GM21367 (cell line): Measurements from ENCODE around the gene FLOT2.

ENCODE experiments used
- ATAC-seq: cut with Tn5 transposase; IDR thresholded peaks from one replicate; pipeline ENCODE4 v1.9.1; 2021; ENCODE audit not compliant: unreplicated experiment

FLOT2 gene

GRCh38 chr17:28875848-28876550 lies 21.5 kb downstream of the FLOT2 start:
- ATAC-seq = no peak

- no peak for ATAC-seq
Observed at GRCh38 chr17:28874750-28875149, 22.8 kb downstream of the FLOT2 start.

- no peak for ATAC-seq
Observed at GRCh38 chr17:28873839-28874238, 23.7 kb downstream of the FLOT2 start.

GRCh38 chr17:28871056-28871579 lies 26.4 kb downstream of the FLOT2 start:
- peak; percentile 75 for ATAC-seq

- ATAC-seq = no peak
Observed at GRCh38 chr17:28867276-28867675, 30.3 kb downstream of the FLOT2 start.

- ATAC-seq = no peak
Observed at GRCh38 chr17:28865946-28866752, 31.4 kb downstream of the FLOT2 start.

- no peak for ATAC-seq
Observed at GRCh38 chr17:28864991-28865849, 32.3 kb downstream of the FLOT2 start.

- ATAC-seq = no peak
Observed at GRCh38 chr17:28863953-28864352, 33.6 kb downstream of the FLOT2 start.

- ATAC-seq = no peak
Observed at GRCh38 chr17:28862561-28862960, 35.0 kb downstream of the FLOT2 start.

- no peak for ATAC-seq
Observed at GRCh38 chr17:28861393-28862203, 35.9 kb downstream of the FLOT2 start.

- no peak for ATAC-seq
Observed at GRCh38 chr17:28860363-28860808, 37.1 kb downstream of the FLOT2 start.

GRCh38 chr17:28858801-28859355 lies 38.7 kb downstream of the FLOT2 start:
- ATAC-seq = no peak

- ATAC-seq = no peak
Observed at GRCh38 chr17:28857905-28858800, 39.4 kb downstream of the FLOT2 start.

- ATAC-seq = no peak
Observed at GRCh38 chr17:28856028-28856574, 41.4 kb downstream of the FLOT2 start.

GRCh38 chr17:28855336-28855679 lies 42.2 kb downstream of the FLOT2 start:
- no peak for ATAC-seq

GRCh38 chr17:28854457-28855335 lies 42.8 kb downstream of the FLOT2 start, which contains the start of gene ERAL1:
ERAL1 (plus strand) TSS chr17:28855016; CDS start chr17:28855035, 19 bp downstream.
- ATAC-seq = peak; percentile 72

GRCh38 chr17:28853295-28853694 lies 44.2 kb downstream of the FLOT2 start:
- no peak for ATAC-seq

- ATAC-seq = no peak
Observed at GRCh38 chr17:28849281-28849680, 48.3 kb downstream of the FLOT2 start.
